ENCODE data around the gene AIP.

The AIP gene

GRCh38 chr11:67534070-67534679 is 51.3 kb downstream of the AIP start:
- DNase-seq (ENCODE audit: low spot score): no peak

- DNase-seq (ENCODE audit: low spot score): no peak
These were observed 52.7 kb downstream of the AIP start for GRCh38 chr11:67535561-67535960.

GRCh38 chr11:67538306-67538705 is 55.5 kb downstream of the AIP start:
- no peak for DNase-seq (ENCODE audit: low spot score)

- DNase-seq (ENCODE audit: low spot score): no peak
These were observed 56.1 kb downstream of the AIP start for GRCh38 chr11:67538823-67539505.

- no peak for DNase-seq (ENCODE audit: low spot score)
These were observed 56.7 kb downstream of the AIP start for GRCh38 chr11:67539550-67539949.
